ENCODE results near the gene HSPA12A.

GRCh38 chr10:116748041-116748440 is 5.7 kb upstream of the HSPA12A start:
- TF ChIP-seq CTCF (IDR thresholded peaks at IDR 0.05) = no peak
- TF ChIP-seq EP300 (IDR thresholded peaks at IDR 0.05) = no peak

Measured in sigmoid colon (tissue), 4 donors.